Heart right ventricle (tissue), 16 donors: Measurements from ENCODE around the gene ALDH1A3. TPM values are rescaled to one million over a fixed set of nuclear protein-coding genes. Genes with fewer than 3 reads are reported as not detected.

Source experiments
- ATAC-seq, 8 donors: fragments of 200-7000 bp; cut with Tn5 transposase; one replicate each; pipeline ENCODE4 v1.9.1; 2020; ENCODE audit warnings: mild to moderate bottlenecking in 8 of 8, moderate library complexity in 8 of 8, moderate number of reproducible peaks in 1 of 8
- DNase-seq, 2 donors: peaks; one replicate each; pipeline ENCODE4 v3.0.0-alpha.2; 2020
- H3K27ac ChIP-seq, 10 donors: fragments of 200-600 bp; sonication (generic) in 2 of 10; one replicate each; pipeline versions ENCODE4 v1.5.0 to v1.8.0; 2020 to 2022; ENCODE audit warnings: mild to moderate bottlenecking in 3 of 10
- H3K27me3 ChIP-seq, 7 donors: fragments of 200-600 bp; one replicate each; pipeline ENCODE4 v1.8.0; 2021 to 2022; ENCODE audit warnings: mild to moderate bottlenecking in 2 of 7
- H3K36me3 ChIP-seq, 9 donors: fragments of 200-600 bp; sonication (generic) in 1 of 9; one replicate each; pipeline versions ENCODE4 v1.5.0 to v1.8.0; 2020 to 2022; ENCODE audit warnings: mild to moderate bottlenecking in 2 of 9
- H3K4me1 ChIP-seq, 9 donors: fragments of 200-600 bp; sonication (generic) in 1 of 9; one replicate each; pipeline versions ENCODE4 v1.5.0 to v1.8.0; 2020 to 2022; ENCODE audit warnings: mild to moderate bottlenecking in 4 of 9
- H3K4me3 ChIP-seq, 10 donors: fragments of 200-600 bp; sonication (generic) in 2 of 10; one replicate each; pipeline versions ENCODE4 v1.5.0 to v1.8.0; 2020 to 2022; ENCODE audit warnings: mild to moderate bottlenecking in 7 of 10, moderate library complexity in 2 of 10
- H3K9me3 ChIP-seq, 11 donors: fragments of 200-600 bp in 10 of 11; sonication (generic) in 2 of 11; one replicate each; pipeline versions ENCODE4 v1.5.0 to v1.8.0; 2013 to 2022; ENCODE audit warnings: mild to moderate bottlenecking in 2 of 11, control low read depth in 1 of 11, moderate library complexity in 1 of 11
- WGBS, 2 donors: extraction: QIAGEN DNeasy Blood & Tissue Kit; methylation state at CpG; one replicate each; pipeline ENCODE4 v1.1.7; 2013; ENCODE audit warnings: inconsistent platforms in 1 of 2; 5-methylcytosine and 5-hydroxymethylcytosine counted together
- intact Hi-C, 10 donors: fragments of 100-400 bp; cut with DNase I; formaldehyde crosslinking; loops; one replicate each; pipeline versions ENCODE4 v1.11.1 to v1.14.2; 2022
- polyA plus RNA-seq, 2 donors: library from polyadenylated mRNA; stranded (reverse); fragments of 200-250 nt; gene quantifications; one replicate each; pipeline ENCODE4 v1.2.3, GENCODE V29; 2013
- total RNA-seq, 10 donors: library from RNA; stranded (reverse); fragmentation: NEBNext Ultra II Directional in 3 of 10; extraction: Animal tissue kit (Norgen Biotek cat#: 25700) in 3 of 10; gene quantifications; one replicate each; pipeline versions ENCODE4 v1.2.1 to v1.2.4, GENCODE V29; 2021 to 2023
- TF ChIP-seq, protein P1 (sequence below), 9 donors: fragments of 200-600 bp; sonication (generic) in 2 of 9; IDR thresholded peaks; one replicate each; pipeline versions ENCODE4 v1.5.0 to v1.8.0; 2021 to 2022; ENCODE audit warnings: antibody characterized with exemption in 9 of 9, mild to moderate bottlenecking in 5 of 9, moderate library complexity in 1 of 9
- donor health status: Arrhythmogenic right ventricular cardiomyopathy.
- donor health status: ischemic (EF 13 %, LVEDD 7.1; RV severe dilation, severe dysfunction).
- donor health status: healthy with polysubstance abuse.
- donor health status: DM: no; HTN: yes; CAD: no.
- donor health status: DM: no; HTN: no; CAD: no.
- donor health status: ischemic (EF 25% LVEDD 6.9; RV normal size, moderate dysfunction).
- donor health status: ischemic (EF 25% LVEDD 5.7; RV mildly dilated, moderate dysfunction).
- donor health status: healthy.
- donor health status: DM: yes; HTN: yes; CAD: no.
- donor health status: Ischemic cardiomyopathy.
- donor health status: ischemic (EF 35%, LVEDD 5.7; RV mildly dilated, moderate dysfunction).
- donor health status: nonischemic (EF 11% LVEDD 7.7; RV severe dilation, severe dysfunction).
- donor health status: DM: yes; HTN: yes; CAD: no.
- donor health status: PGD.
- donor health status: ischemic (EF 29% LVEDD 5.4; RV normal size, mild dysfunction).
- donor health status: nonischemic (EF 23%, LVEDD 6.1; RV moderate dilation, normal function).

The ALDH1A3 gene
- total and polyA plus RNA-seq, 12 donors: 0.96 to 24.9 (median 2.3) TPM

DNA sequence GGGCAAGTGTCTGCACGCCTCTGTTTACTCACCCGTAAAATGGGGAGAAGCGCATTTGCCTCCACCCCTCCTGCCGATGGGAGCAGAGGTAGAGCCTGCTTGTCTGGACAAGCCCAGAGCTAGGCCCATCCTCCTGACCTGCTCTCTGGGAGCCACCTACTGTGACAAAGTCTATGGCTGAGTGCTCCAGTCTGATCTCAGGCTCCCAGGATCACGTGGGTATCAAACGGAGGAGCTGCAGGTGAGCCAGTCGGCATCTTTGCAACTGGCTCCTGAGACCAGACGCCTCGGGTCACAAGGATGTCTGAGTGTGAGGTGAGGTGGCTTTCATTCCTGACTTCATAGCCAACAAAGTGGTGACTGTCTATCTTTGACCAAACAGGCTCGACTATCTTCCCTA lies 2.1 kb upstream of the ALDH1A3 start:
- TF ChIP-seq, protein P1, sequence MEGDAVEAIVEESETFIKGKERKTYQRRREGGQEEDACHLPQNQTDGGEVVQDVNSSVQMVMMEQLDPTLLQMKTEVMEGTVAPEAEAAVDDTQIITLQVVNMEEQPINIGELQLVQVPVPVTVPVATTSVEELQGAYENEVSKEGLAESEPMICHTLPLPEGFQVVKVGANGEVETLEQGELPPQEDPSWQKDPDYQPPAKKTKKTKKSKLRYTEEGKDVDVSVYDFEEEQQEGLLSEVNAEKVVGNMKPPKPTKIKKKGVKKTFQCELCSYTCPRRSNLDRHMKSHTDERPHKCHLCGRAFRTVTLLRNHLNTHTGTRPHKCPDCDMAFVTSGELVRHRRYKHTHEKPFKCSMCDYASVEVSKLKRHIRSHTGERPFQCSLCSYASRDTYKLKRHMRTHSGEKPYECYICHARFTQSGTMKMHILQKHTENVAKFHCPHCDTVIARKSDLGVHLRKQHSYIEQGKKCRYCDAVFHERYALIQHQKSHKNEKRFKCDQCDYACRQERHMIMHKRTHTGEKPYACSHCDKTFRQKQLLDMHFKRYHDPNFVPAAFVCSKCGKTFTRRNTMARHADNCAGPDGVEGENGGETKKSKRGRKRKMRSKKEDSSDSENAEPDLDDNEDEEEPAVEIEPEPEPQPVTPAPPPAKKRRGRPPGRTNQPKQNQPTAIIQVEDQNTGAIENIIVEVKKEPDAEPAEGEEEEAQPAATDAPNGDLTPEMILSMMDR (IDR thresholded peaks at IDR 0.05): no peak
- WGBS, 2 donors: 87 to 88% methylated on average over 10 of the region's 10 CpGs
- no peaks in the 10 kb centered on the region for H3K36me3 ChIP-seq
- peaks cover 18 to 68% (median 58%) of the 10 kb centered on the region in 7 donors for H3K27me3 ChIP-seq
- DNase-seq (no peak), ATAC-seq (no peak)
- no peak overlapping the region for H3K4me3 ChIP-seq
- peaks cover 0 to 14% (median 0%) of the 10 kb centered on the region in 9 donors for H3K4me1 ChIP-seq
- H3K27ac ChIP-seq: no peak overlapping the region
- H3K9me3 ChIP-seq: no peaks in the 10 kb centered on the region
- intact Hi-C loops: no loop called here

DNA sequence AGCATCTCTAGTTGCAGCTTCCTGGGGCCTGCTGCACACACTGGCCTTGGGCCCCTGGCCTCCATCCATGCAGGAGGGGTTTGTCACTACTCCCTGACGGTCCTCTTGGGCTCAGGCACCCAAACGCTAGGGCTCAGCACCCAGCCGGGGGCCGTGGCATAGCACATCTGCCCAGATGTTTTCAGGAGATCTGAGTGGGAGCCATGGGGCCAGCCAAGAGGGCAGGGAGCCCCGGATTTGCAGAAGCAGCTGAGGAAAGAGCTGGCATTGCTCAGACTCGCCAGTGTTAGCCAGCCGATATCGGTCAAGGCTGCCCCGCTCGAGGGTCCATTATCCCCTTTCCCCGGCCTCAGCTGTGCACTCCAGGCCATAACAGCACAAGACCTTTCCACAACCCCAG lies 1.5 kb upstream of the ALDH1A3 start:
- TF ChIP-seq, protein P1 (IDR thresholded peaks at IDR 0.05): no peak
- no peak overlapping the region for H3K4me3 ChIP-seq
- H3K36me3 ChIP-seq: no peaks in the 10 kb centered on the region
- intact Hi-C loops: no loop called here
- H3K27ac ChIP-seq: no peak overlapping the region
- H3K9me3 ChIP-seq: no peaks in the 10 kb centered on the region
- peaks cover 18 to 74% (median 60%) of the 10 kb centered on the region in 7 donors for H3K27me3 ChIP-seq
- 81 to 85% methylated on average over 11 of the region's 11 CpGs for WGBS, 2 donors
- DNase-seq (no peak), ATAC-seq (no peak)
- H3K4me1 ChIP-seq: peaks cover 0 to 14% (median 0%) of the 10 kb centered on the region in 9 donors

DNA sequence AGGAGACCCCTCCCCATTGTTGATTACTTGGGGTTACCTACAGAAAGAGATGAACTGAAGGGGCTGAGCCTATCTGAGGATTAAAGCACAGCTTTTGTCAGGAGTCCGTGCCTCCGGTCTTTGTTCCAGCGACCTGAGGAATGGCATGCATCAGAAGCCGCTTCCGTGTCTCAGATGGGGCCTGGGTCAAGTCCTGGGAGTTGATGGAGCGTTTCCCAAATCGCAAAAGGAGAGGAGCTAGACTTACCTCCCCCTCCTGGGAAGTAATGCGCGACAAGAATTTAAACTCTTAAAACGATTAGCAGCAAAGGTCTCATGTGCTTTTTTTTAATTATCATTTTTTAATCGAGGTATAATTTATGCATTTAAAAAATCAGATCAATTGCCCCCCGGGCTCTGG lies 983 bp upstream of the ALDH1A3 start:
- no peak overlapping the region for H3K27ac ChIP-seq
- no peak for ATAC-seq
- peak overlapping the region in 9 of 10 donors; percentile 39 to 63 (median 54) for H3K4me3 ChIP-seq
- WGBS, 2 donors: 40% methylated on average over 12 of the region's 12 CpGs
- intact Hi-C loops: no loop called here
- H3K4me1 ChIP-seq: peaks cover 0 to 14% (median 0%) of the 10 kb centered on the region in 9 donors
- no peaks in the 10 kb centered on the region for H3K36me3 ChIP-seq
- TF ChIP-seq, protein P1 (IDR thresholded peaks at IDR 0.05): no peak
- peaks cover 18 to 79% (median 64%) of the 10 kb centered on the region in 7 donors for H3K27me3 ChIP-seq
- DNase-seq: no peak
- no peaks in the 10 kb centered on the region for H3K9me3 ChIP-seq

DNA sequence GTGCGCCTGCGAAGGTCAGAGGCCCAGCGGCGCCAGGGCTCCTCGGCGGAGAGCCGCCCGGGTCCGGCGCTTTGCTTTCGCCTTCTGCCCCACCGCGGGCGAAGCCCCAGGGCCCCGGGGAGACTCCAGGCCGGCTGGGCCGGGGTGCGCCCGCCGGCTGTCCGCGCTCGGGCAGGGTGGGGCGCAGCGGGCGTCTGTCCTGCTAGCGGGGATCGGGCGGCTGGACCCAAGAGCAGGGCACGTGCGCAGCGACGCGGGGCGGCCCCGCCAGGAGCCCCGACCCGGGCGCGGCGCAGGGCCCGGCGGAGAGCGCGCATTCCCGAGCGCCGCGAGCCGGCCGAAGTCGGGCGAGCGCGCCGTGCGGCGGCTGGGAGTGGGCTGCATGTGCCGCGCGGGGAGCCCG lies 569 bp upstream of the ALDH1A3 start:
- H3K27ac ChIP-seq: no peak overlapping the region
- no peak for DNase-seq
- WGBS, 2 donors: 4 to 6% methylated on average over 37 to 62 of the region's 62 CpGs
- H3K4me3 ChIP-seq: peak overlapping the region in 9 of 10 donors; percentile 39 to 63 (median 54)
- ATAC-seq: peak in 1 of 8 donors; percentile 20
- intact Hi-C loops: no loop called here
- TF ChIP-seq, protein P1 (IDR thresholded peaks at IDR 0.05): no peak
- H3K9me3 ChIP-seq: no peaks in the 10 kb centered on the region
- H3K27me3 ChIP-seq: peaks cover 18 to 79% (median 67%) of the 10 kb centered on the region in 7 donors
- peaks cover 0 to 14% (median 0%) of the 10 kb centered on the region in 9 donors for H3K4me1 ChIP-seq
- H3K36me3 ChIP-seq: no peaks in the 10 kb centered on the region
